ENCODE data around the gene DGKI. TPM values are rescaled to one million over a fixed set of nuclear protein-coding genes. Genes with fewer than 3 reads are reported as not detected.

Gene DGKI
- polyA plus RNA-seq, 1 experiment: 1.4 TPM

DNA sequence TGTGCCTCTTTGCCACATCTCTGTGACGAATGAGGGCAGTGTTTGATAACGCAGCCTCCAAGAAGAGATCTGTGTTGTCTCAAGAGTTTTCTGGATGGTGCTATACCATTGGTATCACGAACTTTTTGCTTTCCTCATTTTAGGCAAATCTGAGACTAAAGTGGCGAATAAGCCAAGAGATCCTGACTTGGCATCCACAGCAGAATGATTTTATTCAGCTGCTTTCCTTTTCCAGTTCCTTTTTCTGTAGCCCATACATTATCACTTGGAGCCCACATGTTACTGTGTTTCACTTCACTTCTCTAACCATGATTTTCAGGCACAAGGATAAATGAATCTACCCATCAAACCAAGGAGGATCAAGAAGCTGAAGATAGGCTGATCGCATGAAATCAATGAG lies 325.3 kb downstream of the DGKI start:
- ChIA-PET CTCF (interaction anchor here (1.1 to 1.5 kb wide), 2 partner anchors 12 to 70 kb away, joined by 3 to 4 read pairs; no protein-coding TSS in a partner anchor), POLR2A (no interaction called here)
- no peaks in the 10 kb centered on the region for H3K27me3 ChIP-seq (ENCODE audit: control insufficient read depth, insufficient read depth, low read length)
- no peak overlapping the region for H3K4me3 ChIP-seq (ENCODE audit: low read depth, low read length)
- no peaks in the 10 kb centered on the region for H3K36me3 ChIP-seq (ENCODE audit: control insufficient read depth, insufficient read depth, low read length)
- no peak for DNase-seq (ENCODE audit: low read depth)
- TF ChIP-seq, protein P1, sequence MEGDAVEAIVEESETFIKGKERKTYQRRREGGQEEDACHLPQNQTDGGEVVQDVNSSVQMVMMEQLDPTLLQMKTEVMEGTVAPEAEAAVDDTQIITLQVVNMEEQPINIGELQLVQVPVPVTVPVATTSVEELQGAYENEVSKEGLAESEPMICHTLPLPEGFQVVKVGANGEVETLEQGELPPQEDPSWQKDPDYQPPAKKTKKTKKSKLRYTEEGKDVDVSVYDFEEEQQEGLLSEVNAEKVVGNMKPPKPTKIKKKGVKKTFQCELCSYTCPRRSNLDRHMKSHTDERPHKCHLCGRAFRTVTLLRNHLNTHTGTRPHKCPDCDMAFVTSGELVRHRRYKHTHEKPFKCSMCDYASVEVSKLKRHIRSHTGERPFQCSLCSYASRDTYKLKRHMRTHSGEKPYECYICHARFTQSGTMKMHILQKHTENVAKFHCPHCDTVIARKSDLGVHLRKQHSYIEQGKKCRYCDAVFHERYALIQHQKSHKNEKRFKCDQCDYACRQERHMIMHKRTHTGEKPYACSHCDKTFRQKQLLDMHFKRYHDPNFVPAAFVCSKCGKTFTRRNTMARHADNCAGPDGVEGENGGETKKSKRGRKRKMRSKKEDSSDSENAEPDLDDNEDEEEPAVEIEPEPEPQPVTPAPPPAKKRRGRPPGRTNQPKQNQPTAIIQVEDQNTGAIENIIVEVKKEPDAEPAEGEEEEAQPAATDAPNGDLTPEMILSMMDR (IDR thresholded peaks at IDR 0.05; ENCODE audit: insufficient read depth, low read depth, low read length): no peak

DNA sequence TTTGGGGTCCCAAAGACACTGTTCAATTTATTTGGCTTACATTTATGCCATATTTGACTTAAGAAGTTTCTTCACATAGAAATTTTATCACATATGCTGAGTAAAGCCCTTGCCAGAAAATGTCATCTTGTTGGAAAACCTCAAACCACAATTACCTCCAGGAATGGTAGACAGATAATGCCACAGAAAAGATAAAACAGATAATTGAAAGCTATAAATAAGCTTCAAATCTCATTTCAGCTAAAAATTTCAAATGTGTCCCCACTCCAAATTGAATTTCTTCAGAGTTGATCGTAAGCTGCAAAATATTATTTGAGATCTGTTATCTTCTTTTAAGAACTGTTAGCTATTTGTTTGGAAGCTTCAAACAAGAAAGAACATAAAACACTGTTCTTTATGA lies 326.8 kb downstream of the DGKI start:
- TF ChIP-seq, protein P1 (IDR thresholded peaks at IDR 0.05; ENCODE audit: insufficient read depth, low read depth, low read length): no peak
- ChIA-PET POLR2A (no interaction called here), CTCF (interaction anchor here (1.8 kb wide), 1 partner anchor 18 kb away, joined by 4 read pairs; no protein-coding TSS in a partner anchor)
- Histone ChIP-seq H3K36me3 (ENCODE audit: control insufficient read depth, insufficient read depth, low read length) (no peaks in the 10 kb centered on the region), H3K4me3 (ENCODE audit: low read depth, low read length) (no peak overlapping the region), H3K27me3 (ENCODE audit: control insufficient read depth, insufficient read depth, low read length) (no peaks in the 10 kb centered on the region)
- DNase-seq (ENCODE audit: low read depth): no peak

DNA sequence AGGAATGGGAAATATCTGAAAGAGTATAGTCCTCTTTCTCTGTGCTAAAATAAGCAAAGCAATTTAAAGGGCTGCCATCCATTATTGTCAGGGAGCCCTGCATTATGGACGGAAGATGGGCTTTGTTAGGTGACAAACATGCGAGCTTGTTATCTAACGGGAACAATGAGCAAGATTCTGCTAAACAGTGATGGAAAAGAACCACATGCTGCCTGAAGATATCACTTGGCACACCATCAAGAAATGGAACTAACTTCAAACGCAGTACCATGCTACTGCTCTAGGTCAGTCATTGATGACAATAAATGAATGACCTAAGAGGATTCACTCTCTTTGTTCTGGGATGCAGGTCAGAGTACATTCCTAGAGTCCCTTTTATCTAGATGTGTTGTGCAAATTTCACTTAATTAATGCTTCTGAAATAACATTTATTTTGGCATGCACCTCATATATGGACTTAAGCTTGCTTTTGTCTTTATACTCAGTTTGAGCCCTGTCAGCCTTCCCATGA lies 327.5 kb downstream of the DGKI start:
- ChIA-PET CTCF (interaction anchor here (0.7 to 1.8 kb wide), 2 partner anchors 17 to 67 kb away, joined by 3 to 4 read pairs; no protein-coding TSS in a partner anchor), POLR2A (no interaction called here)

DNA sequence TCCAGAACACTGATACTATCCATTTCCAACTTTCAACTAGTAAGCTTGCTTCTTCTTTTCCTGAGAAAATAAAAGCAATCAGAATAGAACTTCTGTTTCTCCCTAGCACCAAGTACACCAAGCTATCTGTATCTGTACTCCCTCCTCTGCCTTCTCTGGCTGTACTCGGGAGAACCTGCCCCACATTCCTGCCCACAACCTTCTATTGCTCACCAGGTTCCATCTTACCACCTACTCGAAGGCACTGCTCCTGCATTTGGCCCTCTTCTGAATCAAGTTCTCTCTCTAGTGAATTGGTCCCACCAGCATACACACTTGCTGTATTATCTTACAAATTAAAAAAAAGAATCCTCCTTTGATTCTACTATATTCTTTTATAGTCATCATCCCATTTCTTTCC lies 333.7 kb downstream of the DGKI start:
- Histone ChIP-seq H3K4me3 (ENCODE audit: low read depth, low read length) (no peak overlapping the region), H3K27me3 (ENCODE audit: control insufficient read depth, insufficient read depth, low read length) (no peaks in the 10 kb centered on the region), H3K36me3 (ENCODE audit: control insufficient read depth, insufficient read depth, low read length) (no peaks in the 10 kb centered on the region)
- POLR2A ChIA-PET: no interaction called here
- CTCF ChIA-PET: no interaction called here
- TF ChIP-seq, protein P1 (IDR thresholded peaks at IDR 0.05; ENCODE audit: insufficient read depth, low read depth, low read length): no peak
- no peak for DNase-seq (ENCODE audit: low read depth)

More for the DNA sequence above, 327.5 kb downstream of the DGKI start:
- H3K27me3 ChIP-seq (ENCODE audit: control insufficient read depth, insufficient read depth, low read length): no peaks in the 10 kb centered on the region
- TF ChIP-seq, protein P1 (IDR thresholded peaks at IDR 0.05; ENCODE audit: insufficient read depth, low read depth, low read length): no peak
- no peak overlapping the region for H3K4me3 ChIP-seq (ENCODE audit: low read depth, low read length)
- no peaks in the 10 kb centered on the region for H3K36me3 ChIP-seq (ENCODE audit: control insufficient read depth, insufficient read depth, low read length)
- no peak for DNase-seq (ENCODE audit: low read depth)

DNA sequence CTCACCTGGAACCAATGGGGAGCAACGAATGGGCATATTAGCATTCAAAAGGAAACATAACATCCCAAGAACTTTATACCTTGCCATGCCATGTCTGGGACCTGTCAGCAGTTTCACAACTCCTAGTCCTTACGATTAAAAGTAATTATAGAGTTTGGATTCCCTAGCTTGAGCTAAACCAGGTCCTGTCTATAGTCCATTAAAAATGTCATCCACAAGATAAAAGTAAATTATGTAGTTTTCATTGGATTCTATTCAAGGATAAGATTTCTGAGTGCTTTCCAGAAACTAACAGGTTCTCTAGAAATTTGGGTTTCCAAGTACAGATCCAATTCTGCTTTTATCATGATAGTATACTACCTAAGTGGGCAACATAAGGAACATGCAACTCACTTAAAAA lies 339.7 kb downstream of the DGKI start:
- Histone ChIP-seq H3K4me3 (ENCODE audit: low read depth, low read length) (no peak overlapping the region), H3K36me3 (ENCODE audit: control insufficient read depth, insufficient read depth, low read length) (no peaks in the 10 kb centered on the region), H3K27me3 (ENCODE audit: control insufficient read depth, insufficient read depth, low read length) (no peaks in the 10 kb centered on the region)
- DNase-seq (ENCODE audit: low read depth): no peak
- ChIA-PET POLR2A (no interaction called here), CTCF (interaction anchor here (1.2 to 1.5 kb wide), 2 partner anchors 9 to 11 kb away, joined by 3 to 4 read pairs; no protein-coding TSS in a partner anchor)
- TF ChIP-seq, protein P1 (IDR thresholded peaks at IDR 0.05; ENCODE audit: insufficient read depth, low read depth, low read length): no peak
